Fibroblast of lung (primary cell): Measurements from ENCODE around the gene ADA.

Experiments used
- EZH2 ChIP-seq: IDR thresholded peaks from 2 replicates; pipeline ENCODE4 v1.5.1; 2012; ENCODE audit warnings: low read length, control low read depth, mild to moderate bottlenecking; ENCODE audit errors: missing control alignments
- TF ChIP-seq, protein P1 (sequence below), 2 donors: IDR thresholded peaks in 1 of 2; conservative IDR thresholded peaks in 1 of 2; 1 replicate in 1 of 2; 2 replicates in 1 of 2; pipeline ENCODE4 v1.5.1; 2011 to 2012; ENCODE audit warnings: low read length in 2 of 2, control low read depth in 1 of 2, inconsistent platforms in 1 of 2, low read depth in 1 of 2, mild to moderate bottlenecking in 1 of 2

DNA sequence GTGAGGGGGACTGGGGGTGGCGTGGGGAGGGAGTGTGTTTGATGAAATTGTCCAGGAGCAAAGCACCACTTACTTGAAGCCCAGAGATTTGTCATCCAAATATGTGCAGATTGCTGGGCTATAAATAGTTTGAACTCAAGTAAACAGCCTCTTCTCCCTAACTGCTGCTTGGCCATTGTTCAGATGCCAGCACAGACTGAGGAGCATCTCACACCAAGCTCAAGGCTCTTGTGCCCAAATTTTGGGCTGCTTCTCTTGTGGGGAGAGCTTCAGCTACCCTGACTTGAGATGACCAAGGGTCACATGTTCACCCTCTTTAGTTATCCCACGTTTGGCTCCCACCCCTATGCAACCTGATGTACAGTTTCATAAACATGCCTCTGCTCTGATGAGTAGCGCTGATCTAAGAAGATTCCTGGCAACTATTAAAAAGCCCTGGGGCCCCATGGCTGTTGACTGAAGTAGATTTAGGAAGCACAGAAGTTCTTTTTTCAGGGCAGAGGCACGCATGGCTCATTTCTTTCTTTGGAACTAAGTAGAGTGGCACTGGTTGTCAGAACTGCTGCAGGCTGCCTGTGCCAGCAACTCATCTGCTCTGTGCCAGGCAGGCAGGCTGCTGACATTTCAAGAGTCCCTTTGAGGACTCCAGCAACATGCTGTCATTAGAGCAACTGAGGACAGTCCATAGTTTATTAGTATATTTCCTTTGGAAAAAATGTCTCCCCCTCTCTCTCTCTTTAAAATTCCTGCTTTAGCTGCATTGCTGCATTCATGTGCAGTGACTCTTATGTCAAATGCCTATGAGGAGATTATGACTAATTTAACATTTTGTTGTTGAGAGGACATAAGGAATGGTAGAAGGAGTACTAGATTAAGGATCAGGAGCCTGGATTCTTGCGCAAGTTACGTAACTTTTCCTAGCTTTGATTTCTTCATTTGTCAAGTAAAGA is 78.7 kb downstream of the ADA start:
- TF ChIP-seq, protein P1, sequence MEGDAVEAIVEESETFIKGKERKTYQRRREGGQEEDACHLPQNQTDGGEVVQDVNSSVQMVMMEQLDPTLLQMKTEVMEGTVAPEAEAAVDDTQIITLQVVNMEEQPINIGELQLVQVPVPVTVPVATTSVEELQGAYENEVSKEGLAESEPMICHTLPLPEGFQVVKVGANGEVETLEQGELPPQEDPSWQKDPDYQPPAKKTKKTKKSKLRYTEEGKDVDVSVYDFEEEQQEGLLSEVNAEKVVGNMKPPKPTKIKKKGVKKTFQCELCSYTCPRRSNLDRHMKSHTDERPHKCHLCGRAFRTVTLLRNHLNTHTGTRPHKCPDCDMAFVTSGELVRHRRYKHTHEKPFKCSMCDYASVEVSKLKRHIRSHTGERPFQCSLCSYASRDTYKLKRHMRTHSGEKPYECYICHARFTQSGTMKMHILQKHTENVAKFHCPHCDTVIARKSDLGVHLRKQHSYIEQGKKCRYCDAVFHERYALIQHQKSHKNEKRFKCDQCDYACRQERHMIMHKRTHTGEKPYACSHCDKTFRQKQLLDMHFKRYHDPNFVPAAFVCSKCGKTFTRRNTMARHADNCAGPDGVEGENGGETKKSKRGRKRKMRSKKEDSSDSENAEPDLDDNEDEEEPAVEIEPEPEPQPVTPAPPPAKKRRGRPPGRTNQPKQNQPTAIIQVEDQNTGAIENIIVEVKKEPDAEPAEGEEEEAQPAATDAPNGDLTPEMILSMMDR (conservative IDR thresholded peaks at IDR 0.05 in 1 of 2, IDR thresholded peaks at IDR 0.05 in 1 of 2; ENCODE audit: low read depth in 1 of 2, low read length in 2 of 2): no peak
- TF ChIP-seq EZH2: no peak
